HCT116 (cell line): ENCODE data around the gene PRKCZ.

ENCODE experiments used
- SRF ChIP-seq: IDR thresholded peaks from 2 replicates; pipeline ENCODE4 v1.6.1; 2012; ENCODE audit warnings: low read depth
- YY1 ChIP-seq: IDR thresholded peaks from 2 replicates; pipeline ENCODE4 v1.6.1; 2011; ENCODE audit warnings: low read length, low read depth, moderate library complexity, mild to moderate bottlenecking; ENCODE audit not compliant: insufficient replicate concordance; ENCODE audit errors: extremely low read depth
- ZBTB33 ChIP-seq: IDR thresholded peaks from 2 replicates; pipeline ENCODE4 v1.6.1; 2011; ENCODE audit warnings: mild to moderate bottlenecking, low read length, moderate library complexity; ENCODE audit not compliant: insufficient replicate concordance; ENCODE audit errors: extremely low read depth
- ZFX ChIP-seq: fragments of 450-650 bp; IDR thresholded peaks from 2 replicates; pipeline ENCODE4 v1.6.1; 2017

DNA sequence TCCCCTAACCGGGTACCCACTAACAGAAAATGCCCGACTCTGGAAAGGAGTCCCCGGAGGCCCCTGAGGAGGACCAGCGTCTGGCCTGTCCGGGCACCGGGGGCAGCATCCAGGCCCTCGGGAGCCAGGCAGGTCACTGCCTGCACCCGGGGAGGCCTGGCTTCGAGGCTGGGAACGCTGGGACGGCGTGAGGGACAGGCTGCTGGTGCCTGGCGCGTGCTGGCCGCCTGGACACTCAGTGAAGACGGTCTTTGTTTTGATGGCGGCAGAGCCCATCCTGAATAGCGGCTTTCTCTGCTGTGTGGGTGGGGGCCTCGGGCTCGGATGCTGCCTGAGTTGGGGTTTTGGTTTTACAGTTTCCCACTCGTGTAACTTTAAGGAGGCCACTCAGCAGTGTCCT is 37.6 kb downstream of the PRKCZ start:
- TF ChIP-seq YY1: no peak
- TF ChIP-seq ZFX: no peak
- no peak for TF ChIP-seq ZBTB33
- TF ChIP-seq SRF: no peak
